OCI-LY7 (cell line): Measurements from ENCODE around the gene PCK2.

Source experiments
- CTCF ChIP-seq: fragments of 200-600 bp; sonication (generic); conservative IDR thresholded peaks from 2 replicates; pipeline ENCODE4 v1.5.1; 2014; ENCODE audit warnings: mild to moderate bottlenecking, antibody characterized with exemption, low read length, moderate library complexity, mixed read lengths
- EZH2phosphoT487 ChIP-seq: fragments of 200-600 bp; sonication (generic); IDR thresholded peaks from 2 replicates; pipeline ENCODE4 v1.6.1; 2018; ENCODE audit warnings: low read depth, borderline replicate concordance, mild to moderate bottlenecking, mixed run types, antibody characterized with exemption, low read length, moderate library complexity, mixed read lengths

GRCh38 chr14:24150061-24150460 is 56.0 kb downstream of the PCK2 start:
- TF ChIP-seq CTCF (no peak), EZH2phosphoT487 (no peak)
